Glomerular endothelial cell (primary cell): ENCODE data around the gene FMNL1. TPM values are rescaled to one million over a fixed set of nuclear protein-coding genes. Genes with fewer than 3 reads are reported as not detected.

Experiments used
- DNase-seq: peaks from one replicate; pipeline ENCODE4 v3.0.0-alpha.2; 2011; ENCODE audit warnings: low read depth, low spot score; ENCODE audit errors: extremely low read depth
- total RNA-seq: library from RNA; depleted of rRNA; stranded (reverse); fragments of >200 nt; gene quantifications from 2 replicates; pipeline ENCODE4 v1.2.3, GENCODE V29; 2015

Gene FMNL1
- total RNA-seq, 1 donor from 2014 or later, result 3.4 TPM

DNA sequence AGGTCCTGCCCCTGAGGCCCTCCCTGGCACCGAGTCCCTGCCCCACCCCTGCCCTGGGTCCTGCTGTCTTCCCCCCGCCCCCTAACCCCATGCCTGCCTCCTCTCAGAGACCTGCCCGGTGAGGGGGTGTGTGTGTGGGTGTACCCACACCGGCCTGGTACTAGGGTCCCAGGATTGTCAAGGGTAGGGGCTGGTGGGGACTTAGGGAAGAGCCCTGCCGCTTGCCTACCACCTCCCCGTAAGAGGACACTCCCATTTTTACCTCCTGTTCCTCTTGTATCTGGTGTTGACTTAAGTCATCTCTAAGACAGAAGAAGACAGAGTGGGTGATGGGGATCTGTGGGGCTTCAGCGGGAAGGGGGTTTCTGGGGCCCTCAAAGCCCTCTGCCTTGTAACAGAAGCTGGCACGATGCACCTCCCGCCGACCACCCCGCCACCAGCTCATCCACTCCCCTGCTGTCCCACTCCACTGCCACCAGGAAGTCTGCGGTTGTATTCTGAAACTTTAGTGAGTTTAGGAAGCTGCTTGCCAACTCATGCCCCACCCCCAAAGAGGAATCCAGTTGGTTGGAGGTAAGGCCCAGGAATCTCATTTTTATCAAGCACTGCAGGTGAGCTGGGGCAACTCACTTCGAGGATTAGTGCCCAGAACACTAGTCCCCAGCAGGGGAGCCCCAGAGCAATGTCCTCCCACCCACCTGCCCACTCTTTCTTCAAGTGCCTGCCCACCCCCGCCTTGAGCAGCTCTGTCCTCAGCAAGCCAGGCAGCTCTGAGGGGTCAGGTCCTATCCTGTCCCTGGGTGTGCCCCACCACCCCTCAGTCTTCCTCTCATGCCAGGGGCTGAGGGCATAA is 34.7 kb downstream of the FMNL1 start:
- no peak for DNase-seq

DNA sequence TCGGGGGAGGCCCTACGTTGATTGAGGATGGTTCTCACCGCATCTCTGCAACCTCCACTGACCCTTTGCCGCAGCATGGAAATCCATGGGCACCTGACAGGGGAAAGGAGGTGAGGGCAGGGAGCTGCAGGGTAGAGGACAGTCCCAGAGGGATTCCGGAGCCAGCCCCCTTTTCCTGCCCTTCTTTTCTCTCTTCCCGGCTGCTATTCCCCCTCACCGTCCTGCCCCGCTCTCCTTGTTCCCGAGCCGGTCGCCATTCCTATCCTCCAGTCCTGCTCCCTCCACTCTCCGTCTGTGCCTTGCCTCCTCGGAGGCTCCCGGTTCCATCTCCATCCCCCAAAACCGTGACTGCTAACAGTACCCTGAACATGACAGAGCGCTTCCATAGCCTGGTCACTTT is 35.4 kb downstream of the FMNL1 start:
- DNase-seq, result no peak

DNA sequence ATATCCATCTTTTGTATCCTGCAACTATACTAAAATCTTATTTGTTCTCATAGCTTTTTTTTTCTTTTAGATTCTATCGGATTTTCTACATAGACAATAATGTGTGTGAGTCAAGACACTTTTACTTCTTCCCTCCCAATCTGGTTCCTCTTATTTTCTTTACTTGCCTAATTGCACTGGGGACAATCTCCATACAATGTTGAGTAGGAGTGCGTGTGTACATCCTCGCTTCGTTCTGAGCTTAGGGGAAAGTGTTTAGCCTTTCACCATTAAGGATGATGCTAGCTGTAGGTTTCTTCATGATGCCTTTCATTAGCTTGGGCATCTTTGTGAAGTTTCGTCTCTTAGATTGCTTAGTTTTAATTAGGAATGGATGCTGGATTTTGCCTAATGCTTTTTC is 37.3 kb downstream of the FMNL1 start:
- DNase-seq, result no peak

DNA sequence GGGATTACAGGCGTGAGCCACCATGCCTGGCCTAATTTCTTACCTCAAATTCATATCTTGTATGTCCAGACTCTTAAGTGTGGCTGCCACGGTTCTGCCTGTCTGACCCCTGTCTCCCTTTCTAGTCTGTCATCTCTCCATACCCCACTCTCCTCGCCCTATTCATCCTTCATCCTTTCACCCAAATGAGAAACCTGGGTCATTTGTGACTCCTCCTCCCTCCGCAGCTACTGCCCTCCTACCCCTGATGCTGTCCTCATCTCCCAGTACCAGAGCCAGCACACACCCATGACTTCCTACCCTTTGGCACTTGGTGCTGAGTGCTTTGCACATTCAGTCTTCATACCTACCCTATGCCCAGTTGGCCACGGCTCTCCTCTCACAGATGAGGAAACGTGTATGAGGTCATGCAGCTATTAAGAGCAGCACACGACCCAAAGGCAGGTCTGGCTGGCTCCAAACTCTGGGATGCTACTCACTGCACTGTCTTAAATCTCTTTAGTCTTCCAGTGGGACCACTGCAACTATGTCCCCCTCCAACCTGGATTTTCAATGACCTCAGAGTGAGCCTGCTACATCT is 38.6 kb downstream of the FMNL1 start:
- DNase-seq, result no peak

DNA sequence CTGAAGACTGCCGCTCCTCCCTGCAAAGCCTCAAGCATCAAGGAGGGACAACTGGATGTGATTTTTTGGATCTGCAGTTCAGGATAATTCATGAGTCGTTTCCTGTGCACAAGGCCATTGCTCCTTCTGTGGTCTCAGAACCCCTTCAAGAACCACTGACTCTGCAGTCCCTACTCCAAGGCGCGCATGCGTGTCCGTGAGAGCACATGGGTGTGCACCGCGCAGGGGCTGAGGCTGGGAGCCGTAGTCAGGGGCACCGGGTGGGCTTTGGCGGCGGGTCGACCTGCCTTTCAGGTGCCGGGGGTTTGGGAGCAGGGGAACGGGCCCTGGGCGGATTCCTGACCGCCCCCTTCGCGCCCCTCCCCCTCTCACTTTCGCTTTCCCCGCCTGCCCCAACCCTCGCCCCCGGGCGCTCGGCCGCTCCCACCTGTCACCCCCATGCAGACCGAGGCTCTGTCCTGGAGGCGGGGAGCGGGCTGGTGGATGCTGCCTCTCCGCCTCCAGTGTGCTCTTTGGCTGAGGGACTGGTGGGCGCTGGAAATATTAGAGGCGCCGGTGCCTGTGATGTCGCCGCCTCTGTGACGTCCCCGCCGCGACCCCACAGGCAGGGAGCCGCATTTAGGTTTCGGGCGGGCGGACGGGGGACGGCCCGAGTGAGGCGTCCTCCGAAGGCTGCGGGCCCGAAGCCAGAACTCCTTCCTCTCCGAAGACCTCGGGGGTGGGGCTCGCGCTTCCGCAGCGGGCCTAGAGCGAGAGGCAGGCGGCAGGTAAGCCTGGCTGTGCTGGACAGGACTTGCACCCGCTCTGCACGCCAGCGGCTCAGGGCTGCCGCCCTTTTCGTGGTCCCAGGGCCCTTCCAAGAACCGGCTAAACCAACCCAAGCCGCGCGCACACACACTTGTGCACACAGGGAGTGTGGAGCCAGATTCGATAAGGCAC is 40.2 kb downstream of the FMNL1 start, which contains the start of gene SPATA32:
Gene SPATA32 (minus strand): TSS at position 518 of the 939 bp plus-strand sequence. CDS start 78 bp downstream, at position 440.
- DNase-seq, result no peak

DNA sequence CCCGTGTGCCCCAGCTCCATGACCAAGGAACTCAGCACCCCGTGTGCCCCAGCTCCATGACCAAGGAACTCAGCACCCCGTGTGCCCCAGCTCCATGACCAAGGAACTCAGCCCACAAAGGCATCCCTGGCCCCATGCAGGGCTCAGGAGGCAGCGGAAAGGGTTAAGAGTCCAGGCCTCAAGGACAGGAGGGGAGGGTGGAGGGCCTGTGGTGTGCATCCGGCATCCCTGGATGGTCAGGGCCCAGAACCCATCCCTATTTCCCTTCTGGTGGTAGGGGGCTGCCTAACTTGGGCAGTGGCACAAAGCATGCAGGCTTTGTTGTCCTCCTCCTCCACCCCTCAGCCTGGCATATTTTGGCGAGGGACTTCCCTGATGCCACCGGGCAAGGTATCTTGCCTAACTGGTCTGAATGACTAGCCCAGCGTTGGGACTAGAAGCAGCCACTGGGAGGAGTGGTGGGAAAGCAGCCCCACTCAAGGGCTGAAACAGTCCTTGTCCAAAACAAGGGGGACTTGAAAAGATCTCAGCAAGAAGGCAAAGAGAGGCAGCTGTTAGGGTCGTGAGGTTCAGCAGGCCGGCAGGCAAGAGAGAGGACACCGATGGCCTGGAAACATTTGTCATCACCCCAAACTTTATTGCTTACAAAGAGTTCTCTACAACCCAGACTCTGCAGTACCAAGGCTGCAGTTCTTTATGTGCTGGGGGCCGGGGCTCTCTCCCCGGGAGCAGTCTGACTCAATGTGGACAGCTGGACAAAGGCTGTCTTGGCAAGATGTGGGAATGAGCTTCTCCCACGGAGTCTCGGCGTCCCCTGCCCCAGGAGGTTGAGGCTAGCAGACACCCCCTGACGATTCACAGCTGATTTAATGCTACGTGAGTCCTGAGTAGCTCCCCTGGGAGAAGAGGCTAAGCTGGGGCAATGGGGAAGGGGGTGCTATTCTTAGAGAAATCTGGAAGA is 41.1 kb downstream of the FMNL1 start:
- DNase-seq, result no peak

DNA sequence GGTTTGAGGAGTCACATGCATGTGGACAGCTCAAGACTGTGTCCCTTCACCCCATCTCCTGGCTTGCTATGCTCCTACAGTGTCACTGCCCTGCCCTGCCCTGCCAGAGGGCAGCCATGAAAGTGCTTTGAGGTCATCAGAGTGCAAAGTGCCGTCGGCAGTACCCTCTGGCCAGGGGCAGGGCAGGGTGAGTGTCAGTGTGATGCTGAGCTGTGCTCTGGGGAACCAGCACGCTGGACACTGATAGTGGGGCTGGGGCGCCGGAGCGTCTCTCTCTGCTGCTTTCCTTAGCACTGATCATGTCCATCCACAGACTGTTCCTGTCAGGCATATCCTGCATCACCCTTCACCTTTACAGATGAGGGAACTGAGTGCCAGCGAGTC is 41.8 kb downstream of the FMNL1 start:
- no peak for DNase-seq

DNA sequence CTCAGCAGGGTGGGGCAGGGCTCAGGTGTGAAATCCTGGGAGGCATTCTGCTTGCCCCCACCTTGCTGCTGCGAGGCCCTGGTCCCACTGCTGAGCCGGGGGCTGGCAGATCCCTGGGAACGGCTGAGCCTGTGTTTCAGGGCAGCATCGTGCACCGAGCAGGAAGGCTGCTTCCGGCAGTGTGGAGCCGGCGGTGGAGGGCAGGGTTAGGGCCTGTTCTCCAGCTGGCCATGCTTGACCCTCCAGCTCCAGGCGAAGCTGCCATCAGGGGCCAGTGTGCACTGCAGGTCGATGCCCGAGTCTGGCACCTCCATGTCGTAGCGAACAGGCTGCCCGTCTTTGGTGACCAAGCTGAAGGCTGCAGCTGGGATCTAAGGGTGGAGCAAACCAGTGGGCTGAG is 42.7 kb downstream of the FMNL1 start:
- no peak for DNase-seq

DNA sequence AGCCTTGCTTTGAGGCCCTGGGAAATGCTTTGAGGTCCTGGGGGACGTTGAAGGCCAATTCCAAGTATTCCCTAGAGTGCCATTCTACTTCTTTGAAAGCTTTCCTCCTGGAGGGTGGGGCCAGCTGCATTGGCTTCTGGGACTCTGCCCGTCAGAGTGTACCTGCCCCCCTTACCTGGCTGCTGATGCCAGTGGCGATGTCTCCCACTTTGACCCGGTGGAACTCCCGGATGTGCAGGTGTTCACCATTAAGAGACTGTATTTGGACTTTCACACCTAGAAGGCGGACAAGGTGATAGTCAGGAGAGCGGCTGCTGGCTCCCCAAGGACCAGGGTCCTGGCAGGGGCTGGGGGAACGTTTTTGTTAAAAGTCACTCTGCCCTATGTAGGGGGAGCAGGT is 43.3 kb downstream of the FMNL1 start:
- no peak for DNase-seq

DNA sequence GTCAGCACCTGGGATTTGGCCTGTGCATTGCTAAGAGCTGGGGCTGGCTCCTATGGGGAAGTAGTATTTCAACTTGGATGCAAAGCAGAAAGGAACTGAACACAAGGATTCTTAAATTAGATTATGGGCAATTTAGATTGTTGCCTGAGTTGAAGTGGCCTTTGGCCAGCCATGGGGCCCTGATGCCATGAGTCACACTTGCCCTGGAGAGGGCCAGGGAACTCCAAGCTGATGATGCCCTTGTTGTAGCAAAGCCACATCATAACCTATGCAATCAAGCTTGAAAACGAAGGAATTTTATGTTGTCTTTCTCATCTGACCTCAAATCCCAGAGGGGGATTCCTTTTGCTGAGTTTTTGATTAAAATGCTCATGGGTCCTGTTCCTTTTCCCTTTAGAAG is 44.1 kb downstream of the FMNL1 start:
- no peak for DNase-seq

DNA sequence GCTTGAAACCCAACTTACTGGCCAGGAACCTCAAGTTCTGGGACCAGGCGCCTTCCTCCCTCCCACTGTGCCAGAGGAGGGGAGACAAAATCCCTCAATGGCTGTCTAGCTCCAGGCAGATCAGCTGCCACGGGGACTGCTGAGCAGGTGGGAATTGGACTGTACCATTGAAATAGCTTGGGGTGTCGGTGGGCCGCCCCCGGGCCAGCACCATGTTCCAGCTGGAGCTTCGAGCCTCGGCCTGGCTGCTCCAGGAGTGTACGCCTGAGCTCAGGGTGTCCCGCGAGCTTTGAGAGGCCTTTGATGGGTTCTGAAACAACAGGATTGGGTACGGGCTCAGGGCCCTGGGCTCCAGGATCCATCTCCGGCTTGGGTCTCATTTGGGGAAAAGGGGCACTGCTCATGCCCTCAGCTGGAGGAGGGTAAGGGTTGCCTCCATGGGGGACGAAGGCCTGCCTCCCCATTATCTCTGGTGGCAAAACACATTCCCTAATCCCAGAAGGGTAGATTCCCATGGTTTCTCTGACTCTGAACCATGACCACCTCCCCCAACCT is 44.8 kb downstream of the FMNL1 start:
- no peak for DNase-seq

DNA sequence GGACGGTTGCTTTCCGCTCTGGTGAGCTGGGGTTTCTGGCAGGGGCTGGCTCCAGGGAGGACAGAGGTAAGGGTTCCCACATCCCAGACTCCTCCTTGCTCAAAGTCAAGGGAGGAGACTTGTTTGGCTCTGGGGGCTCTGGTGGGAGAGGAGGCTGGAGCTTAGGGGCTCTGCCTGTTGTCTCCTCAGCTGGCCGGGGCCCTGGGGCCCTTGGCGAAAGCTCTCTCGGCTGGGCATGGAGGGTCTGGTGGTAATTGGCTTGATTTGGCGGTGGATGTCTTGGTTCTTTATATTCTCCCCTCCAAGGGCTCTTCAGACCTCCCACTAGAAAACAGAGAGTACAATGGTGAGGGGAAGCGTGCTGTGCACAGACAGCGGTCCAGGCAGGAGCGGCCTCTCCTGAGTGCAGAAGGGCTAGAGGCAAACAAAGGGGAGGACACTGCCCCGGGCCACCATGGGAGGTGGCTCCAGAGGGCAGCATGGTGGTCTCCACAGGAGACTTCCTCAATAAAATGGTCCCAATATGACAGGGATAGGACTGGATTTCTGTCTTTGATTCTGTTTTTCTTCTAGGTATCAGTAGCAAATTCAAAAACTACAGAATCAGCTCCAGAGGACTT is 45.9 kb downstream of the FMNL1 start:
- DNase-seq, result no peak

DNA sequence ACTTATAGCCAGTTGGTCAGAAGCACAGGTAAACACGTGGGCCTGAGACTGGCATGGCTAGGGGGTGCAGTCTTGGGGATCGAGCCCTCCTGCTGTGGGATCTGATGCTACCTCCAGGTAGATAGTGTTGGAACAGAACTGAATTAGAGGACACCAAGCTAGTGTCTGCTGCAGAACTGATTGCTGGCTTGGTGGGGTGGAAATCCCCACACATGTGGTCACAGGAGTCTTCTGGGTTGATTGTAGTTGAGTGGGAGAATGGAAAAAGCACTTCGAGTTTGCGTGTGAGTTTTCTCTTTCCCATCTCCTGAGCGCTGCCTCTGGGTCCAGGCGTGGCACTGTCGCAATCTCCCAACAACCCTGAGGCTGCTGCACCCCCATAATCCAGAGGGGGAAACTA is 48.2 kb downstream of the FMNL1 start:
- DNase-seq, result no peak

DNA sequence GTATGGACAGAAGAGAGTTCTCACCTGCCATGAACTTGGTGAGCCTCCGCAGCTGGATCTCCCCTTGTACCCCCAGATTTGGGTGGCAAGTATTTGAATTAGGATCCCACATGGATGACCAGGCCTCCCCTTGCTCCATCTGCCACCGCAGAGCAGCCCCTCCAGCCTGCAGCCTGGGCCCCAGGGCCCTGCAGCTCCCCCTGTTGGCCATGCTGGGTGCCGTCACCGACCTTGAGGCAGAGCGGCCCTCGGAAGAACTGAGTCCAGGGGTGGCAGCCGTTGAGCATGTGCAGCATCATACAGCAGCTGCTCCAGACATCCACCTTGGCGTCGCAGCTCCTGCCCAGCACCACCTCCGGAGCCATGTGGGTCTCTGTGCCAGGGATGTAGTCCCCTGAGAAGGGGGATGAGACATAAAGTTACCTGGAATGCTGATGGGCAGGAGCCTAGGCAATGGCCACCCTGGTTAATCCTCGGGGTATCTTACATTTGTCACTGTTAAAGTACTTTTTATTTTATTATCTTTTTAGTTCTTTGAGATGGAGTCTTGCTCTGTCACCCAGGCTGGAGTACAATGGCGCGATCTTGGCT is 49.2 kb downstream of the FMNL1 start:
- DNase-seq, result no peak

DNA sequence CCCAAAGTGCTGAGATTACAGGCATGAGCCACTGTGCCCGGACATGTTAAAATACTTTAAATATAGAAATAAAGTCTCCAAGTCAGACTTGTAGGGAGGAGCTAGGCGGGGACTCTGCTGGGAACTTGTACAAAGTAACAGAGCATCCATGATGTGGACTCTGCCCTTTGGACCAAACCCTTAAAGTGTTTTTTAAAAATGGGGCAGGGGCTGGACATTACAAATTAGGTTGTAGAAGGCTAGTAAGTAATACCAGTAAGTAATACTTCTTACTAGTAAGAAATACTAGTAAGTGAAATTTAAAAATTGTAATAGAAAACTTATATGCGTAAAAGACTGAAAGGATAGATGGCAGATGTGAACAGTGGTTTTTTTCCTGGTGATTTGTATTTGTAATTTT is 49.9 kb downstream of the FMNL1 start:
- DNase-seq, result no peak

DNA sequence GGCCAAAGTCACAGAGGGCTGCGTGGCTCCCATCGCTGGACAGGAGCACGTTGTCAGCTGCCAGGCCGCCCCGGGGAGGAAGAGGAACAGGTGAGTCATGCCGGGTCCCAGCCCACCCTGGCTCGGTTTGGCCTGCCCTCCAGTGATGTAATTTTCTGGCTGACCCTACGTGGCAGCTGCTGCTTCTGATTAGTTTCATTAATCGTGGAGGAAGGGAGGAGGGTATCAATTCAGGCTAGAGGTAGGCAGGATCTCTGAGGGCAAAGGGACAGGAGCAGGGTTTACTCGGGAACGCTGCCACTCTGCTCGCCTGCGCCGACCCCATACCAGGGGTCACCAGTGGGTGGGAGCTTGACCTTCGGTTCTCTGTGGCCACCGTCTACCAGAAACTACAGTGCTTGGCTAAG is 51.9 kb downstream of the FMNL1 start:
- DNase-seq, result no peak

DNA sequence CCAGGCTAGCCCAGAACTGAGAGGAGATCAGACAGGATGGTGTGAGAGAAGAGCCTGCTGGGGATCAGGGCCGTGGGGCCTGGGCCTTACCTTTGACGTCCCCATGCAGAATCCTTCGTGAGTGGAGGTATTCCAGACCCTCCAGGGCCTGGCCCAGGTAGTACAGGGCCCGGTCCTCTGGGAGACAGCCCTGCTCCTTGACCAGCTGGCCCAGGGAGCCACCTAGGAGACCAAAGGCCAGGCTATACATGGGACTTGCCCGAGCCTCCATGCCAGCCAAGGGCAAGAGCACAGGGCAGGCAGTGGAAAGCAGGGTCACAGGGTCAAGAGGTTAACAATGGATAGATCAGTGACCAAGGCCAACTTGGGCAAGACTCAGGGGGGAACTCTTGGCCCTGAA is 52.3 kb downstream of the FMNL1 start:
- DNase-seq, result no peak

DNA sequence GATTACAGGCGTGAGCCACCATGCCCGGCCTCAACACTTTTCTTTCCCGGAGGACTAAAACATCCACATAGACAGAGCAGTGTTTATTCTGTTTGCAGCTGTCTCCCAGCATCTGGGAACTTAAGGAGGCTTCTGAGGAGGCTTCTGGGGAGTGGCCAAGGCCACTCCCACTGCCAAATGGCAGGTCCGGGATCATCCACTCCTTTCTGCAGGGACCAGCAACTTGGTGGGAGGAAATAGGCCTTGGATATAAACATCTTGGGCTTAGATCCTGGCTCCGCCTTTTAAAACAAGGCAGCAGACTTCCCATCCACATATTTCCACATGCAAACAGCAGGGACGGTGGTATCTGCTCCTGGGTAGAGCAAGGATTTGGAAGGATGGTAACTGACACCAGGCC is 54.3 kb downstream of the FMNL1 start:
- DNase-seq, result no peak

DNA sequence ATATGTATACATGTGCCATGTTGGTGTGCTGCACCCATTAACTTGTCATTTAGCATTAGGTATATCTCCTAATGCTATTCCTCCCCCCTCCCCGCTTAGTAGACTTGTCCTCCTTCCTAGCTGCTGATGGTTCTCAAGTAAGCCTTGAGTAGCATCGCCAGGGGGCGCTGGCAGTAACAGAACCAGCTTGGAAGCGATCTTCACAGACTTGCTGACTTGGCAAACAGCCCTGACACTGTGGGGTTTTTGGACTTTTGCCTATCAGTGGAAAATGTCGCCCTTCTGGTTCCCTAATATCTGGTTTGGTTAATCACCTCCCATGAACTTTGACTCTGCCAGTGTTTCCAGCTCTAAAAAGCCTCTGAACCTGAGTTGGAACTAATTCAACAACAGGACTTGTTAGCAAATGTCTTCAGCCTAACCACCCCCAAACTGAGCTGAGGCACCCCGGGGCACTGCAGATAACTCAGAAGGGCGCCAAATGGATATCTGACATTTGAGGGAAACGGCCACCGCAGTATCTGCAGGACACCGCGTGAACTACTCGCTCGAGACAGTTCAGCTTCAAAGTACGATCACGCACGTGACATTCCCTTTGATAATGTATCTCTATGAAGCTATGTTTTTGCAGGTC is 55.6 kb downstream of the FMNL1 start:
- DNase-seq, result peak; percentile 91
